GM13976 (cell line): ENCODE measurements around the gene ADCY4.

ENCODE experiments used
- DNase-seq: peaks from one replicate; pipeline ENCODE4 v3.0.0; 2012; ENCODE audit warnings: low spot score
- CTCF ChIP-seq: IDR thresholded peaks from 2 replicates; pipeline ENCODE4 v1.5.1; 2012; ENCODE audit warnings: borderline replicate concordance, mild to moderate bottlenecking; ENCODE audit not compliant: insufficient read depth; ENCODE audit errors: extremely low read depth, missing control alignments, control extremely low read depth
- in situ Hi-C: fragments of 300-500 bp; cut with MboI; formaldehyde crosslinking; loops from one replicate; pipeline ENCODE4 v1.12.0; 2022; ENCODE audit warnings: low sequenced_read_pairs, mixed read lengths, inconsistent platforms; ENCODE audit not compliant: unreplicated experiment

The ADCY4 gene

GRCh38 chr14:24308342-24309124 is 26.3 kb downstream of the ADCY4 start:
- in situ Hi-C loops, result no loop called here
- TF ChIP-seq CTCF, result no peak
- DNase-seq, result no peak

DNA sequence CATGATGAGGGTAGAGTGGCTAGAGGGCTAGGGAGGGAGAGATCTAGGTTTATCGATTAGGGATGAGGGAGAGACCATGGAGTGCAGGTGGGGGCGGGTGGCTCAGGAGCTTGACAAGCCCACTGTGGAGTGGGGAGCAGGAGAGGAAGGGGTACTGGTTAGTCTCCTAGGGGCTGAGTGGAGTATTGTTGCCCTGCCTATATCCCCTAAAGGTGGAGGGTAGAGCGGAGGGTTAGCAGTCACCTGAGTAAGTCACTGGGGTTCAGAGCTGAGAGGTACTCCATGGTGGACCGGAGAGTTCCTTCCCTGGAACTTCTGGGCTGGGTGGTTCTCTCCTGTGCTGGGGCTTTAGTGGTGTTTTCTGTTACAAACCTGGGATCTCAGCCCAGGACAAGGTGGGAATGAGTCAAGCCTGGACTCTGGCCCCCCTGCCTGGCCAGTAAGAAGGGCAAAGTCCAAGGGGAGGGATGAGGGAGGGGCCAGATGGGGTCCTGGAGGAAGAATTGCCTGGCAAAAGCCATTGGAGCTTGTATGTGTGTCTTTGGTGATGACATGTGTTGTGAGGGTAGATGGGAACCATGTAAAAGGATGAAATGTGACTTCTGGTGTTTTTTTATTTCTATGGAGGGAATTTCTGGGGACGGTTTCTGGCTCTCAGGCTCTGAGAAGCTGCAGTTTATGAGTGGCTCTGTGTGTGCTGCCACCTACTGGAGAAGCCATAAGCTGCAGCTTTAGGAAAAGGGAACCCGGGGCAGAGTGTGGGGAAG is 27.1 kb downstream of the ADCY4 start, which contains the start of gene CIDEB:
Gene CIDEB (minus strand): TSS at position 403 of the 767 bp plus-strand sequence. CDS start 119 bp downstream, at position 284.
- in situ Hi-C loops, result no loop called here
- peak; percentile 91 for TF ChIP-seq CTCF
- peak; percentile 76 for DNase-seq

DNA sequence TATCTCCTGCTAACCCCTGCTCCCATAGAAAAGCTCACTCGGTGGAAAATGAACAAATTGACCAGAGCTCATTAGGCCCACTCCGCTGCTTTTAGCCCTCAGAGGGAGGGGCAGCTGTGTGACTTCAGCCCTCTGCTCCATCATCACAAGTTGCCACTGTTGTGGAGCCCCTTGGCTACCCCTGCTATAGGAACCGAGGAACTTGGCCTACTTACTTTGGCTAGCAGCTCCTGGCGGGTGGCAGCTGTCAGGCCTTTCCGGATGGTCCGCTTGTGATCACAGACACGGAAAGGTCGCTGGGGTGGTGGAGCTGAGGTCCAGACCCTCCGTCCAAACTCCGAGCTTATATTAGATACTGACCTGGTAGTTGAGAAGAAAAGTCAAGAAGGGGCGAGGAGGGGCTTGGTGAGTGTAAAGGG is 27.7 kb downstream of the ADCY4 start:
- no peak for DNase-seq
- TF ChIP-seq CTCF, result no peak
- in situ Hi-C loops, result no loop called here

- no peak for DNase-seq
Measured at GRCh38 chr14:24304019-24304387, 30.9 kb downstream of the ADCY4 start.

DNA sequence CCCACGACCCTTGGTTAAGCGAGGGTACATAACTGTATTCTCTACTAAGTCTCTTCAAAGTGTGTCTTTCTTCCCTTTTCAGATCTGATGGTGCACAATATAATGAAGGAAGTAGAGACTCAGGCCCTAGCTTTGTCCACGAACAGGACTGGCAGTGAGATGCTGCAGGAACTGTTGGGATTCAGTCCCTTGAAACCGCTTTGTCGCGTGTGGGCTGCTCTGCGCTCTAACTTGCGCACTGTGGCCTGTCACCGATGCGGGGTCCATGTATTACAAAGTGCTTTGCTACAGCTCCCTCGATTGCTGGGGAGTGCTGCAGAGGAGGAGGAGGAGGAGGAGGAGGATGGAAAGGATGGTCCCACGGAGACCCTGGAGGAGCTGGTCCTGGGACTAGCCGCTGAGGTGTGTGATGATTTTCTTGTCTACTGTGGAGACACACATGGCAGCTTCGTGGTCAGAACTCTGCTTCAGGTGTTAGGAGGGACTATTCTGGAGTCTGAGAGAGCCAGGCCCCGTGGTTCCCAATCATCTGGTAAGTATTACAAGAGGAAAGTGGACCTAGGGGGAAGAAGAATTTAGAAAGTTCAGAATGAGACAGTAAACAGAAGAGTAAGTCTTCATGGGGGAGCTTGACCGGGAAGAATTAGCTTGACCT is 34.4 kb downstream of the ADCY4 start:
- no peak for TF ChIP-seq CTCF
- in situ Hi-C loops, result no loop called here
- DNase-seq, result no peak

More at GRCh38 chr14:24304019-24304387, 30.9 kb downstream of the ADCY4 start:
- no peak for TF ChIP-seq CTCF
- in situ Hi-C loops, result no loop called here
